H9 (cell line): ENCODE data around the gene LAMB4. TPM values are rescaled to one million over a fixed set of nuclear protein-coding genes. Genes with fewer than 3 reads are reported as not detected.

Experiments
- DNase-seq: peaks from one replicate; pipeline ENCODE4 v3.0.0-alpha.2; 2017
- H2AFZ ChIP-seq: one replicate; pipeline ENCODE4 v1.6.1; 2013; ENCODE audit warnings: mild to moderate bottlenecking, low read length, control low read depth, moderate library complexity
- H2AK5ac ChIP-seq: 2 replicates; pipeline ENCODE4 v1.6.1; 2013; ENCODE audit warnings: low read length, control low read depth, mixed read lengths; ENCODE audit not compliant: insufficient read length
- H2BK120ac ChIP-seq: one replicate; pipeline ENCODE4 v1.6.1; 2013; ENCODE audit warnings: low read depth, mild to moderate bottlenecking, low read length, control low read depth, inconsistent platforms; ENCODE audit not compliant: poor library complexity, severe bottlenecking
- H2BK12ac ChIP-seq: 2 replicates; pipeline ENCODE4 v1.6.1; 2013; ENCODE audit warnings: low read length, control low read depth, mixed read lengths, low read depth; ENCODE audit not compliant: insufficient read length
- H2BK15ac ChIP-seq: 2 replicates; pipeline ENCODE4 v1.6.1; 2013; ENCODE audit warnings: low read depth, low read length, control low read depth
- H2BK20ac ChIP-seq: one replicate; pipeline ENCODE4 v1.6.1; 2013; ENCODE audit warnings: low read depth, mild to moderate bottlenecking, low read length, control low read depth, inconsistent platforms; ENCODE audit not compliant: poor library complexity, severe bottlenecking
- H2BK5ac ChIP-seq: 2 replicates; pipeline ENCODE4 v1.6.1; 2013; ENCODE audit warnings: low read length, control low read depth, mixed read lengths; ENCODE audit not compliant: insufficient read length
- H3K14ac ChIP-seq: 2 replicates; pipeline ENCODE4 v1.6.1; 2013; ENCODE audit warnings: low read length, control low read depth; ENCODE audit not compliant: insufficient read depth
- H3K18ac ChIP-seq: 2 replicates; pipeline ENCODE4 v1.6.1; 2013; ENCODE audit warnings: low read depth, mild to moderate bottlenecking, mixed read lengths, low read length, control low read depth; ENCODE audit not compliant: insufficient read length
- H3K23ac ChIP-seq: 2 replicates; pipeline ENCODE4 v1.6.1; 2013; ENCODE audit warnings: low read length, control low read depth, mixed read lengths, low read depth; ENCODE audit not compliant: insufficient read length
- H3K23me2 ChIP-seq: 2 replicates; pipeline ENCODE4 v1.6.1; 2013; ENCODE audit warnings: low read depth, mild to moderate bottlenecking, mixed read lengths, low read length, control low read depth; ENCODE audit not compliant: insufficient read length, poor library complexity, severe bottlenecking
- H3K27ac ChIP-seq: 2 replicates; pipeline ENCODE4 v1.5.1; 2013; ENCODE audit warnings: low read length, control low read depth, mixed read lengths, low read depth; ENCODE audit not compliant: insufficient read length
- H3K27me3 ChIP-seq: 2 replicates; pipeline ENCODE4 v1.6.1; 2013; ENCODE audit warnings: low read length, control low read depth, inconsistent platforms; ENCODE audit not compliant: insufficient read depth
- H3K4ac ChIP-seq: 2 replicates; pipeline ENCODE4 v1.6.1; 2013; ENCODE audit warnings: low read depth, mild to moderate bottlenecking, control low read depth, inconsistent platforms, low read length, moderate library complexity
- H3K4me1 ChIP-seq: 2 replicates; pipeline ENCODE4 v1.6.1; 2013; ENCODE audit warnings: low read length, control low read depth, inconsistent platforms; ENCODE audit not compliant: insufficient read depth
- H3K4me2 ChIP-seq: 2 replicates; pipeline ENCODE4 v1.6.1; 2013; ENCODE audit warnings: low read length, control low read depth, mixed read lengths; ENCODE audit not compliant: insufficient read length, insufficient read depth
- H3K56ac ChIP-seq: 2 replicates; pipeline ENCODE4 v1.6.1; 2013; ENCODE audit warnings: low read depth, mild to moderate bottlenecking, mixed read lengths, low read length, control low read depth; ENCODE audit not compliant: insufficient read length
- H3K79me1 ChIP-seq: 2 replicates; pipeline ENCODE4 v1.6.1; 2013; ENCODE audit warnings: low read depth, mild to moderate bottlenecking, moderate library complexity, low read length, control low read depth, inconsistent platforms; ENCODE audit not compliant: insufficient read depth, poor library complexity, severe bottlenecking
- H3K79me2 ChIP-seq: 2 replicates; pipeline ENCODE4 v1.6.1; 2013; ENCODE audit warnings: low read length, control low read depth, inconsistent platforms; ENCODE audit not compliant: insufficient read depth
- H3K9ac ChIP-seq: 2 replicates; pipeline ENCODE4 v1.6.1; 2013; ENCODE audit warnings: low read length, control low read depth, mixed read lengths; ENCODE audit not compliant: insufficient read length; ENCODE audit errors: extremely low read depth
- H3K9me3 ChIP-seq: one replicate; pipeline ENCODE4 v1.6.1; 2013; ENCODE audit warnings: low read depth, low read length, inconsistent platforms; ENCODE audit not compliant: control insufficient read depth
- H3T11ph ChIP-seq: one replicate; pipeline ENCODE4 v1.6.1; 2013; ENCODE audit warnings: mild to moderate bottlenecking, low read length, control low read depth, inconsistent platforms
- H4K20me1 ChIP-seq: one replicate; pipeline ENCODE4 v1.6.1; 2013; ENCODE audit not compliant: control insufficient read depth, insufficient read length, insufficient read depth
- H4K5ac ChIP-seq: 2 replicates; pipeline ENCODE4 v1.6.1; 2013; ENCODE audit warnings: low read depth, mild to moderate bottlenecking, mixed read lengths, low read length, control low read depth; ENCODE audit not compliant: insufficient read length
- H4K8ac ChIP-seq: replicated peaks from 2 replicates; pipeline ENCODE4 v1.6.1; 2013; ENCODE audit warnings: low read length, control low read depth, mixed read lengths, low read depth; ENCODE audit not compliant: insufficient read length
- H4K91ac ChIP-seq: 2 replicates; pipeline ENCODE4 v1.6.1; 2013; ENCODE audit warnings: low read depth, mild to moderate bottlenecking, moderate library complexity, mixed read lengths, low read length, control low read depth; ENCODE audit not compliant: insufficient read length
- H3K27ac Mint-ChIP-seq, 3 experiments: 2 replicates in 2 of 3; 3 replicates in 1 of 3; pipeline ENCODE4 v1.8.0; 2020 to 2021; ENCODE audit warnings: mixed read lengths in 3 of 3, mild to moderate bottlenecking in 1 of 3, moderate library complexity in 1 of 3
- H3K27me3 Mint-ChIP-seq: 2 replicates; pipeline ENCODE4 v1.8.0; 2021; ENCODE audit warnings: low read depth, mild to moderate bottlenecking, moderate library complexity, mixed read lengths
- H3K36me3 Mint-ChIP-seq, 3 experiments: 2 replicates in 2 of 3; 3 replicates in 1 of 3; pipeline ENCODE4 v1.8.0; 2020 to 2021; ENCODE audit warnings: low read depth in 3 of 3, mixed read lengths in 3 of 3; ENCODE audit not compliant: insufficient read depth in 1 of 3
- H3K4me1 Mint-ChIP-seq, 2 experiments: 2 replicates each; pipeline ENCODE4 v1.8.0; 2020; ENCODE audit warnings: mixed read lengths in 2 of 2
- H3K4me3 Mint-ChIP-seq, 2 experiments: 2 replicates in 1 of 2; 3 replicates in 1 of 2; pipeline ENCODE4 v1.8.0; 2020 to 2021; ENCODE audit warnings: mild to moderate bottlenecking in 2 of 2, mixed read lengths in 2 of 2, moderate library complexity in 1 of 2
- H3K9me3 Mint-ChIP-seq, 2 experiments: 2 replicates in 1 of 2; 3 replicates in 1 of 2; pipeline ENCODE4 v1.8.0; 2020; ENCODE audit warnings: mild to moderate bottlenecking in 2 of 2, mixed read lengths in 2 of 2, moderate library complexity in 1 of 2
- CTCF ChIP-seq: fragments of 200-600 bp; sonication (generic); conservative IDR thresholded peaks from 3 replicates; pipeline ENCODE4 v1.8.0; 2021; ENCODE audit warnings: antibody characterized with exemption, mild to moderate bottlenecking
- WGBS: extraction: QIAGEN DNeasy Blood & Tissue Kit; methylation state at CpG from one replicate; pipeline ENCODE4 v1.1.7; 2013; ENCODE audit warnings: missing lambda C conversion rate, low lambda C conversion rate, mixed read lengths; ENCODE audit not compliant: insufficient read length; ENCODE audit errors: extremely low coverage; 5-methylcytosine and 5-hydroxymethylcytosine counted together
- total RNA-seq: library from RNA; stranded (reverse); gene quantifications from 2 replicates; pipeline ENCODE4 v1.2.1, GENCODE V29; 2021

LAMB4 gene
- total RNA-seq, 1 experiment from 2014 or later: not detected

DNA sequence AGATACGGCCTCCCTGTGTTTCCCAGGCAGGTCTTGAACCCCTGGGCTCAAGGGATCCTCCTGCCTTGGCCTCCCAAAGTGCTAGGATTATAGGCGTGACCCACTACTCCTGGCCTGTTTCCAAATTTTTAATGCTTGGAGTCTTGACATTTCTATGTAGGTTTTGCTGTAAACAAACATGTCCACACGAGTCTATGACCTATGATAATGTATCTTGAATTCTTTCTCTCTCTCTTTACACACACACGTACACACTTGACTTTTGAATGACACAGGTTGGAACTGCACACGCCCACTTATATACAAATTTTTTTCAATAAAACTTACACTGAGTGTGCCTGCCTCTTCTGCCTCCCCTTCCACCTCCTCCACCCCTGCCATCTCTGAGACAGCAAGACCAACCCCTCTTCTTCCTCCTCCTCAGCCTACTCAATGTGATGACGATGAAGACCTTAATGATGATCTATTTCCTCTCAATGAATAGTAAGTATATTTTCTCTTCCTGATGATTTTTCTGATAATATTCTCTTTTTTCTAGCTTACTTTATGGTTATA is 83.1 kb downstream of the LAMB4 start:
- Mint-ChIP-seq H3K27ac (no peak overlapping the region), H3K4me1 (no peaks in the 10 kb centered on the region), H3K27me3 (no peaks in the 10 kb centered on the region), H3K9me3 (no peaks in the 10 kb centered on the region; a peak in 1 of 5 replicates), H3K4me3 (no peak overlapping the region), H3K36me3 (no peaks in the 10 kb centered on the region)
- H2BK5ac ChIP-seq: no peak overlapping the region
- no peaks in the 10 kb centered on the region for H3K79me2 ChIP-seq
- no peaks in the 10 kb centered on the region for H3K27me3 ChIP-seq
- H3K4me2 ChIP-seq: no peak overlapping the region
- no peak overlapping the region for H3K56ac ChIP-seq
- H3K23me2 ChIP-seq: no peaks in the 10 kb centered on the region
- no peak overlapping the region for H3K27ac ChIP-seq
- no peak overlapping the region for H2BK15ac ChIP-seq
- H2BK12ac ChIP-seq: no peak overlapping the region
- no peak overlapping the region for H3K18ac ChIP-seq
- H2AFZ ChIP-seq: no peak overlapping the region
- H3K79me1 ChIP-seq: no peaks in the 10 kb centered on the region
- H3K4ac ChIP-seq: no peak overlapping the region
- no peak overlapping the region for H3K9ac ChIP-seq
- H4K8ac ChIP-seq: no peak overlapping the region
- H3T11ph ChIP-seq: no peak overlapping the region
- no peak for TF ChIP-seq CTCF
- H2AK5ac ChIP-seq: no peak overlapping the region
- no peak for DNase-seq
- H2BK20ac ChIP-seq: no peak overlapping the region
- H3K14ac ChIP-seq: no peak overlapping the region
- WGBS: no CpG with 5 or more reads among the region's 6 CpGs
- no peaks in the 10 kb centered on the region for H3K9me3 ChIP-seq
- no peak overlapping the region for H4K91ac ChIP-seq
- H4K20me1 ChIP-seq: no peaks in the 10 kb centered on the region
- H3K23ac ChIP-seq: no peak overlapping the region
- no peak overlapping the region for H2BK120ac ChIP-seq
- no peak overlapping the region for H4K5ac ChIP-seq
- no peaks in the 10 kb centered on the region for H3K4me1 ChIP-seq
